Fibroblast of skin of back (primary cell): ENCODE measurements around the gene ENTREP3.
"Not testable (repeated sequence)": the region's sequence is repeated elsewhere in the genome, so short reads cannot be mapped to it uniquely, and the experiment has no call there.

ENCODE experiments used
- DNase-seq: peaks from one replicate; pipeline ENCODE4 v3.0.0-alpha.2; 2013

The ENTREP3 gene

DNA sequence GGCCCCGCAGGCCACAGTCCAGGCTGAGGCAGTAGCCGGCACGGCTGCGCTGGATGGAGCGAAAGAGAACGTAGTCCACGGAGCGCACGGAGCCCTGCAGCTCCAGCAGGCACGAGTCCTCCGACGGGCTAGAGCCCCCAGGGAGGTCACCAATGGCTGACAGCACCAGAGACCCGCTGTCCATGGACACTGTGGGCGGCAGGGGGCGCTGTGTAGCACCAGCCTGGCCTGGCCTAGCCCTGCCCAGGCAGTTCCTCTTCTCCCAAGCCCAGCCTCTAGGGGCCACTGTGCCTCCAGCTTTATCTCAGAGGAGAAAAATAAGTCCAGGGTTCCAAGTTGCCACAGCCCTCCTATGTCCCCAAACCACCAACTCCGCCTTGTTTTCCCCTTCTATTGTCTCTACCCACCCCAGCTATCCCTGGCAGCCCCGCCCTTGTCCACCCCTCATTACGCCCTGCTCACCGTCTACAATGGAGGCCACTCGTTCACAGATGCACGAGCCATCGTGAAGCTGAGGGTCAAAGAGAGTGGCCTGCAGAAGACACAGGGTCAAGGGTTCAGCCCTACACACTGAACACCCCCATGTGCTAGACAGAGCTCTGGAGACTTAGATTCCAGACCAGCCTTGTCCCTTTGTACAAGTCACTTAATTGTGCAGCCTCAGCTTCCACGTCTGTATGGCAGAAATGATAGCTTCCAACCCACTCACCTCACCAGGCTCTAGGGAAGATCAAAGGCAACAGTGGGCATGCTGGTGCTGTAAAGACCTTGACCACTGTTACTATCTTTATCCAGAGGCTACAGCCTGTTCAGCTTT lies 4.4 kb downstream of the ENTREP3 start:
- DNase-seq, result peak; percentile 89

DNA sequence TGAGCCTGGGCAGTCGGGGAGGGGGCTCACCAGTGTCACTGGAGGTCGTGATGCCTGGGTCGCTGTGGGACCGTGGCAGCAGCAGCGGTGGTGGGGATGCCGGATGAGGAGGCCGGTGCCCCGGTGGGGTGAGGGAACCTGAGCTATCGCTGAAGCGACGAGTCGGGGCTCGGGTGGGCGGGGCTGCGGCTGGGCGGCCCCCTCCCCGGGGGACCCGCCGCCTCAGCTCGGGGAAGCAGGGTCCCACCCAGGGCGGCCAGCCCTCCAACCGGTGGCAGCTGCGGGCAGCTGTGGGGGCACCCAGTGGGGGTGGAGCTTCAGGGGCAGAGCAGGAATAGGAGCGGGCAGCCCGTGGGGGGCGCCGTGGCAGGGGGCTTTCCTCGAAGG lies 5.0 kb downstream of the ENTREP3 start:
- DNase-seq, result no peak

DNA sequence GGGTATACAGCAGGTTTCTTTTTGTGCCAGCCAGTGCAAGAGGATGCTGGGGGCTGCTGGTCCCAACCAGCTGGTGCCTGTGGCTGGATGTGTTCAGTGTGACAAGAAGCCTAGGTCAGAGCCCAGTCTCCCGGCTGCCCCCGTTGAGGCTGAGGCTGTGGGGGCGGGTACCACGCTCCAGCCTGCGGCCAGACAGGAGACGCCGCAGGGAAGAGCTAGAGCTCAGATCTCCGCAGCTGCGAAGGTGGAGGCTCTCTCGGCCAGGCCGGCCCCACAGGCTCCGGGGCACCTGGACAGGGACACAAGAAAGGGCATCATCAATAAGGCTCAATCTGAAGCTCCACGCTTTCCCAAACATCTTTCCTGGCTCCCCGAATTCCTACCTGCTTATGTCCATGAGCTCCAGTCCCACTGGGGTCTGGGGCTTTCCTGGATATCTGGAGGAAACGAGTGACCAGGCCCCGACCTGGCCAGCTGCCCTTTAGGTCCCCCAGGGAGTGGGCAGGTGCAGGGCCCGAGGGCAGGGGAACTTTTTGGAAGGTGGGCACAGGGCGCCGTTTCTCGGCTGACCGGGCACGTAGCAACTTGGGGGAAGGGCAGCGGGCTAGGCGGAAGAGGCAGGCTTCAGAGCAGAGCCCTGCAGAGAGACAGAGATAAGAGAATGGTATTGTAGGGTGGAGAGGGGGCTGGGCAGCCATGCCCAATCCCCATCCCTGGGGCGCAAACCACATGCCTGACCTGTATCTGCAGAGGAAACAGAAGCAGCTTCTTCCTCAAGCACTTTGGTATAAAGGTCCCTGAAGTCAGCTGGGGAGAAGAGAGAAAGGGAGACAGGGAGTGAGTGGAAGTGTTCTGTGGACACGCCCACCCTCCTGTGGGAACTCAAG lies 7.4 kb downstream of the ENTREP3 start:
- no peak for DNase-seq

GRCh38 chr1:155246796-155247195 lies 8.5 kb downstream of the ENTREP3 start:
- DNase-seq, result not testable (repeated sequence)

- DNase-seq, result no peak
Measured at GRCh38 chr1:155245163-155245524, 10.1 kb downstream of the ENTREP3 start.

DNA sequence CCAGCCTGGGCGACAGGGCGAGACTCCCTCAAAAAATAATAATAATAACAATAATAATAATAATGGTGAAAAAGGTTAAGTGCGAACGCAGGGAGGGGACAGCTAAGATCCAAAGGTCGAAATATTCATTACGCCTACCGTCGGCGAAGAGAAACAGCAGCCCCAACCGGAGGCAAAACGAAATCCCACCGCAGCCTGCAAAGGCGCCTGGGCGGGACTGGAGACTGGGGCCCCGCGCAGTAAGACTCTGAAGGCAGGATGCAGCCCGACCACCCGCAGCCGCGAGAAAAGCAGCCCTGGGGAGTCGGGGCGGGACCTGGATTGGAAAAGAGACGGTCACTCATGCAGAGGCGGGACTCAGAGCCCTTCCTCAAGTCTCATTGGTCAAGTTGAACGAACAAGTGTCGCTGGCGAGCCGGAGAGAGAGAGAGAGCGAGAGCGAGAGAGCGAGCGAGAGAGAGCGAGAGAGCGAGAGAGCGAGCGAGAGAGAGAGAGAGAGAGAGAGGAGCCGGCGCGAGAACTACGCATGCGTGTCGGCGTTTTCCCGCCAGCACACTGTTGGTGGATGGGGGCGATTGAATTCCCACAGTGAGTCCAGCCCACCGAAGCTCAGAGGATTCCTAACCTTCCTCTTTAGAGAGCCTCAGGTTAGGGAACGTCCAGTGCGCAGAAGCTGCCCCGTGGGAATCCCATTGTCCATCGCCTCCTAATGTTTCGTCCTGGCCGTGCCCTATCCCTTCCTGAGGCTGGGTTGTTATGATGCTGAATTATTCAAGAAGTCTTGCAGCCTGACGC lies 10.7 kb downstream of the ENTREP3 start:
- peak; percentile 100 for DNase-seq

DNA sequence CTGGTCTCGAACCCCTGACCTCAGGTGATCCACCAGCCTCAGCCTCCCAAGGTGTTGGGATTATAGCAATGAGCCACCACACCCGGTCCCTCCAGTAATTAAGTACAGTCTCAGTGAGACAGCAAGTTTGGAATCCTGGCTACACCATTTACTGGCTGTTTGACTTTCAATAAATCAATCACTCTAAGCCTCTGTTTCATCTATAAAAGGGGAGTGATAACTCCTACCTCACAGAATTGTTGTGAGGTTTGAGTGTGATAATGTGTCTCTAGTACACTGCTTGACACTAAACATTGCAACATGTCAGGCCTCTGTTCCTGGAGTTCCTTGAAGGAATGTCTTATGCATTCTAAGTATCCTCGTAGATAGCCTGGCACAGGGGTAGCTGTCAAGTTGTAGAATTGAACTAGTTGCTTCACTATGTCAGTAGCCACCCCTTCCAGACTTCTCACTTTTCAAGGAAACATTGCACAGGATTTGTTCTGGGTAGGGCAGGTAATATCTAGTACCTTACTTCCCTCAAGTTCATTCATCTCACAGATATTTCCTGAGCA lies 12.4 kb downstream of the ENTREP3 start:
- DNase-seq, result no peak

- no peak for DNase-seq
Measured at GRCh38 chr1:155241841-155242264, 13.4 kb downstream of the ENTREP3 start.

DNA sequence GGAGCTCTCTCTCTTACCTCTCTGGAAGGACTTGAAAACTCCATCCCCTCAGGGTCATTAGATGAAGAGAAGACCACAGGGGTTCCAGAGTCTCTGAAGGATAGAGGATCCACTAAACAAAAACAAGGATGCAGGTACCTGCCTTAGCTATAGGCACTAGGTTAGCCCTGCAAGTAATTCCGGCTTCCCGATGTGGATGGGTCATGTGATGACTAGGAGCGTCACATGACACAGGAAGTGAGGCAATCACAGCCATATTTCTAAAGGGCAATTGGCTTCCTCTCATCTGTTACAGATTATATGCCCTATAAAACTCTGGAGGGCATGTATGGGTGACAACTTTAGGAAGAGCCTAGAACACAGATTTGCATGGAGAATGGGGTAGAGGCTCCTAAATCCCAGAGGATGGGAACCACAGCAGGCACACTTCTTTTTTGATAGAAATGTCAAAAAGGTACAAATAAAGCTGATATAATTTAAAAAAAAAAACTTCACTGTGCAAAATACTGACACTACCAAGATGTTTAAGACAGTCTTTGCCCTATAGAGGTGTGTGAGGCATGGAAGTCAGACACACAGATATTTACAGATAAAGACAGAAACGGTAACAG lies 14.1 kb downstream of the ENTREP3 start:
- DNase-seq, result peak; percentile 86

GRCh38 chr1:155236451-155236850 lies 18.8 kb downstream of the ENTREP3 start:
- DNase-seq, result no peak

DNA sequence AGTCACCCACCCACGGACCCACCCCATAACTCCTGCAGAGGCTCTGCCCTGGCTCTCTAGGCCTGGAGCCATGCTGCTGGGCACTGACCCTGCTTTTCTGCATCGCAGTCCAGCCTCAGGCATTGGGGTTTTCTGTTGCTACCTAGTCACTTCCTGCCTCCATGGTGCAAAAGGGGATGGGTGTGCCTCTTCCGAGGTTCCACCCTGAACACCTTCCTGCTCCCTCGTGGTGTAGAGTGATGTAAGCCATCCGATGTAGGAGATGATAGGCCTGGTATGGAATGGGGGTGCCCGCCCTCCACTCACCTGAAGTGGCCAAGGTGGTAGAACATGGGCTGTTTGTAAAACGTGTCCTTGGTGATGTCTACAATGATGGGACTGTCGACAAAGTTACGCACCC lies 19.9 kb downstream of the ENTREP3 start:
- not testable (repeated sequence) for DNase-seq

DNA sequence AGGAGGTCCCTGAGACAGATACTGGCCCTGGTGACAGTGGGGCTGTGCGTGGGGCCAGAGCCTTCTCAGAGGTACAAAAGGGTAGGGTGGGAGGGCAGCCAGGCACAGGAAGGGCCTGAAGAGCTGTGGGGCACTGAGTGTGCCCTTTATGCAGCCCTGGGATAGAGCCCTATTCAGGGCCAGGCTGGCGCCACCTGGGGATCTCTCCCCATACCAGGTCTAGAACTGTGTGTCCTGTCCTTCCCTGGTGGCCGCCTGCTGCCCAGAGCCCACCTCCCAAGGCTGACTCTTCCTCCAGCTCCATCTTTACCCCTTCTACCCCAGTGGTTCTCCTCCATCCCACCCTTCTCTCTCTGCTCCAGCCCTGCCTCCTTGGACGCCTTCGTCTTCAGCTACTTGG lies 21.8 kb downstream of the ENTREP3 start:
- not testable (repeated sequence) for DNase-seq

DNA sequence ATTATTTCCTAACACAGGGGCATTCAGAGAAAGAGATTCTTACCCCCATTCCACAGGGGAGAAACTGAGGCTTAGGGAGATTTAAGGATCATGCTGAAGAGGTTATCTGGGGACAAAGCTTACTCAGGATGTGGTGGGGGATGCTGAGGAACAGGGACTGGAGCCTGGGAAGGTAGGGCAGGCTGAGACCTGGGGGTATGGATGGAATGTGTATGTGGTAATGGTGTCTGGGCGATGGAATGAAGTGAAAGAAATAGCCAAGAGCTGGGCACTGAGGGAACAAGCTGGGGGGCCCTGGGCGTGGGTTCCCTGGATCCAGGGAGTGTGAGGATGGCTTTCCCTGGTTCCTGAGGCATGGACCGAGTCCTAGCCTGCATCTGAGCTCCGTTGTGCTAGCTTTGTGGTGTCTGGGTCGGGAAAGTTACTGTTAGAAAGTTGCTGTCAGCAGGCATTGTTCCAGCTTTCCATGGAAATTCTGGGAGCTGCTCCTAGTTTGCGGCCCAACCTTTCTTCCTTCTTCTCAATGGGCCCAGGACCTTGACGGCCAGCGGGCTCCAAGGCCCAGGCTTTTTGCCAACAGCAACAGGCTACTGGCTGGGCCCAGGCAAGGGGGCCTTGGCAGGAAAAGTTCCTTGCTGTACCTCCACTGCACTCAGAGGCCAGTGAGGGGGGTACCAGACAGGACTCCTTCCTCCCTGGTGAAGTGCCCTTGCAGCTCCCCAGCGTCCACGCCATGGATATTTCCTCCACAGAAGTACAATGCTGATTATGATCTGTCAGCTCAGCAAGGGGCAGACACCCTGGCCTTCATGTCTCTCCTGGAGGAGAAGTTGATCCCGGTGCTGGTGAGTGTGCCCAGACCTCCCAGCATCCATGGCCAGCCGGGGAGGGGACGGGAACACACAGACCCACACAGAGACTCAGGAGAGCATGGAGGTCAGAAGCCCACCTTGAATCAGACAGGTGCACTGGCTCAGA lies 23.0 kb downstream of the ENTREP3 start:
- peak; percentile 63 for DNase-seq

- not testable (repeated sequence) for DNase-seq
Measured at GRCh38 chr1:155231302-155231701, 24.0 kb downstream of the ENTREP3 start.

DNA sequence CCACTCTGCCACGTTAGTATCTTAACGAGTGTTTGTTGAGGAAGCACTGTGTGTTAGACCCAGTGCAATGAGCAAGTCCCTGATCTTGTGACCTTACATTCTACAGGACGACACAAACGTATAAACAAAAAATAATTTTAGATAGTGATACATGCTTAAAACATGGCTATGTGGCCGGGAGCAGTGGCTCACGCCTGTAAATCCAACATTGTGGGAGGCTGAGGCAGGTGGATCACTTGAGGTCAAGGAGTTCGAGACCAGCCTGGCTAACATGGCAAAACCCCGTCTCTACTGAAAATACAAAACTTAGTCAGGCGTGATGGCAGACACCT lies 27.2 kb downstream of the ENTREP3 start:
- no peak for DNase-seq

DNA sequence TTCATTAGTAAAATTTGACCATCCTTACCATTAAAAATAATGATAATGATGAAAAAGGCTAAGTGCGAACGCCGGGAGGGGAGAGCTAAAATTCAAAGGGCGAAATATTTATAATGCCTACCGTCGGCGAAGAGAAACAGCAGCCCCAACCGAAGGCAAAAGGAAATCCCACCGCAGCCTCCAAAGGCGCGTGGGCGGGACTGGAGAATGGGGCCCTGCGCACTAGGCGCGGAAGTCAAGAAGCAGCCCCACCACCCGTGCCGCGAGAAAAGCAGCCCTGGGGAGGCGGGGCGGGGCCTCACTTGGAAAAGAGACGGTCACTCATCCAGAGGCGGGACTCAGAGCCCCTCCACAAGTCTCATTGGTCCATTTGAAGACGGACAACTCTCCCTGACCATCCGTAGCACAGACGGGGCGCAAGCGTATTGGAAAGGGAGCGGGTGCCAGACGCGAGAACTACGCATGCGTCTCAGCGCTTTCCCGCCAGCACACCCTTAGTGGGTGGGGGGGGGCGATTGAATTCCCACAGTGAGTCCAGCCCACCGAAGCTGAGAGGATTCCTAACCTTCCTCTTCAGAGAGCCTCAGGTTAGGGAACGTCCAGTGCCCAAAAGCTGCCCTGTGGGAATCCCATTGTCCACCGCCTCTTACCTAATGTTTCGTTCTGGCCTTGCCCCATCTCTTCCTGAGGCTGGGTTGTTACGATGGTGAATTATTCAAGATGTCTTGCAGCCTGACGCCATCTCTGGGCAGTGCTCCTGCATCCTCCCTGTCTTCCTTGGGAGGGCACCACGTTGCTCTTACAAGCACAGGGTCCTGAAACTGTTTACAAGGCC lies 27.8 kb downstream of the ENTREP3 start:
- DNase-seq, result peak; percentile 99

GRCh38 chr1:155226910-155227260 lies 28.4 kb downstream of the ENTREP3 start:
- peak; percentile 57 for DNase-seq

GRCh38 chr1:155226188-155226909 lies 28.9 kb downstream of the ENTREP3 start:
- peak; percentile 84 for DNase-seq

DNA sequence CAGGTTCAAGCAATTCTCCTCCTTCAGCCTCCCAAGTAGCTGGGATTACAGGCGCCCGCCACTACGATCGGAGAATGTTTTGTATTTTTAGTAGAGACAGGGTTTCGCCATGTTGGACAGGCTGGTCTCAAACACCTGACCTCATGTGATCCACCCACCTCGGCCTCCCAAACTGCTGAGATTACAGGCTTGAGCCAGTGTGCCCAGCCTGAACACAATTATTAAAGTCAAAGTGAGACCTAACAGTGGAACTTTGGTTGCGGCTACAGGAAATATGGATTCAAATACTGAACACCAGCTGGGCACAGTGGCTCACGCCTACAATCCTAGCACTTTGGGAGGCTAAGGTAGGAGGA lies 29.9 kb downstream of the ENTREP3 start:
- DNase-seq, result not testable (repeated sequence)
